Left ventricle myocardium inferior (tissue), 1 donor: ENCODE data around the gene PWWP2B. TPM values are rescaled to one million over a fixed set of nuclear protein-coding genes. Genes with fewer than 3 reads are reported as not detected.

Source experiments
- DNase-seq: peaks from one replicate; pipeline ENCODE4 v3.0.0-alpha.2; 2020
- H3K27ac ChIP-seq: fragments of 200-600 bp; replicated peaks from 2 replicates; pipeline ENCODE4 v1.8.0; 2021
- H3K27me3 ChIP-seq: fragments of 200-600 bp; 2 replicates; pipeline ENCODE4 v1.8.0; 2021; ENCODE audit warnings: low read depth
- H3K36me3 ChIP-seq: fragments of 200-600 bp; 2 replicates; pipeline ENCODE4 v1.8.0; 2021
- H3K4me1 ChIP-seq: fragments of 200-600 bp; 2 replicates; pipeline ENCODE4 v1.8.0; 2021
- H3K4me3 ChIP-seq: fragments of 200-600 bp; 2 replicates; pipeline ENCODE4 v1.8.0; 2021; ENCODE audit warnings: mild to moderate bottlenecking, moderate library complexity
- H3K9me3 ChIP-seq: fragments of 200-600 bp; replicated peaks from 2 replicates; pipeline ENCODE4 v1.8.0; 2021
- intact Hi-C: fragments of 100-400 bp; cut with micrococcal nuclease; formaldehyde crosslinking; loops from one replicate; pipeline ENCODE4 v1.11.0; 2022
- total RNA-seq: library from RNA; stranded (reverse); fragmentation: NEBNext Ultra II Directional; extraction: Animal tissue kit (Norgen Biotek cat#: 25700); gene quantifications from one replicate; pipeline ENCODE4 v1.2.1, GENCODE V29; 2021
- TF ChIP-seq, protein P1 (sequence below): fragments of 200-600 bp; IDR thresholded peaks from 2 replicates; pipeline ENCODE4 v1.8.0; 2021; ENCODE audit warnings: antibody characterized with exemption, mild to moderate bottlenecking, borderline replicate concordance
- donor health status: DM: no; HTN: yes; CAD: no; lungs with severe emphysema.

The PWWP2B gene
- total RNA-seq, 1 donor from 2014 or later = 17.2 TPM

DNA sequence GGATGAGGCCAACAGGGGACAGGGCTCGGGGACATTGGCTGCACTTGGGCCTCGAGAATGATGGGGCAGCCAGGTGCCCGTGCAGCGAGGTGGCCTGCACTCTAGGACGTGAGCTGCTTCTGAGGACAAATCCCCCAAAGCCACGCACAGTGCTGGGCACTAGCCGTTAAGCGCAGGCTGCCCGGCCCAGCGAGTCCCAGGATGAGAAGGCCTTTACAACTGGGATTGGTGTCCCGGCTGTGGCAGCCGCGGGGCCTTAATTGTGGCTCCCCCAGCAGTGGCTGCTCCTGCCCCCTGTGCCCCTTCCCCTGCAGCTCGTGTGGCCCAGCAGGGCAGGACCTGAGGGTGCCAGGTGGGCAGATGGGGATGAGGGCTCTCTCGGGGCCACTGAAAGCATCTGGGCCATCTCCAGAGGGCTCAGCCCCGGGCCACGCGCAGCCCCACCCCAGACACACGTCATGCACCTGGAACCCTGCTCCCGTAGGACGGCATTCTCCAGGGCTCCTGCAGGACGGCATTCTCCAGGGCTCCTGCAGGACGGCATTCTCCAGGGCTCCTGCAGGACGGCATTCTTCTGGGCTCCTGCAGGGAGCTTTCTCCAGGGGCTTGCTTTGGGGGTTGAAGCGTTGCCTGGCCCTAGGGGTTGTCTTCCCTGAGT is 6.6 kb downstream of the PWWP2B start:
- Histone ChIP-seq H3K36me3 (peaks cover 19% of the 10 kb centered on the region), H3K27me3 (no peaks in the 10 kb centered on the region), H3K4me1 (peaks cover 57% of the 10 kb centered on the region), H3K4me3 (no peak overlapping the region), H3K27ac (no peak overlapping the region), H3K9me3 (no peaks in the 10 kb centered on the region)
- intact Hi-C loops = no loop called here
- no peak for DNase-seq
- TF ChIP-seq, protein P1, sequence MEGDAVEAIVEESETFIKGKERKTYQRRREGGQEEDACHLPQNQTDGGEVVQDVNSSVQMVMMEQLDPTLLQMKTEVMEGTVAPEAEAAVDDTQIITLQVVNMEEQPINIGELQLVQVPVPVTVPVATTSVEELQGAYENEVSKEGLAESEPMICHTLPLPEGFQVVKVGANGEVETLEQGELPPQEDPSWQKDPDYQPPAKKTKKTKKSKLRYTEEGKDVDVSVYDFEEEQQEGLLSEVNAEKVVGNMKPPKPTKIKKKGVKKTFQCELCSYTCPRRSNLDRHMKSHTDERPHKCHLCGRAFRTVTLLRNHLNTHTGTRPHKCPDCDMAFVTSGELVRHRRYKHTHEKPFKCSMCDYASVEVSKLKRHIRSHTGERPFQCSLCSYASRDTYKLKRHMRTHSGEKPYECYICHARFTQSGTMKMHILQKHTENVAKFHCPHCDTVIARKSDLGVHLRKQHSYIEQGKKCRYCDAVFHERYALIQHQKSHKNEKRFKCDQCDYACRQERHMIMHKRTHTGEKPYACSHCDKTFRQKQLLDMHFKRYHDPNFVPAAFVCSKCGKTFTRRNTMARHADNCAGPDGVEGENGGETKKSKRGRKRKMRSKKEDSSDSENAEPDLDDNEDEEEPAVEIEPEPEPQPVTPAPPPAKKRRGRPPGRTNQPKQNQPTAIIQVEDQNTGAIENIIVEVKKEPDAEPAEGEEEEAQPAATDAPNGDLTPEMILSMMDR = no peak

DNA sequence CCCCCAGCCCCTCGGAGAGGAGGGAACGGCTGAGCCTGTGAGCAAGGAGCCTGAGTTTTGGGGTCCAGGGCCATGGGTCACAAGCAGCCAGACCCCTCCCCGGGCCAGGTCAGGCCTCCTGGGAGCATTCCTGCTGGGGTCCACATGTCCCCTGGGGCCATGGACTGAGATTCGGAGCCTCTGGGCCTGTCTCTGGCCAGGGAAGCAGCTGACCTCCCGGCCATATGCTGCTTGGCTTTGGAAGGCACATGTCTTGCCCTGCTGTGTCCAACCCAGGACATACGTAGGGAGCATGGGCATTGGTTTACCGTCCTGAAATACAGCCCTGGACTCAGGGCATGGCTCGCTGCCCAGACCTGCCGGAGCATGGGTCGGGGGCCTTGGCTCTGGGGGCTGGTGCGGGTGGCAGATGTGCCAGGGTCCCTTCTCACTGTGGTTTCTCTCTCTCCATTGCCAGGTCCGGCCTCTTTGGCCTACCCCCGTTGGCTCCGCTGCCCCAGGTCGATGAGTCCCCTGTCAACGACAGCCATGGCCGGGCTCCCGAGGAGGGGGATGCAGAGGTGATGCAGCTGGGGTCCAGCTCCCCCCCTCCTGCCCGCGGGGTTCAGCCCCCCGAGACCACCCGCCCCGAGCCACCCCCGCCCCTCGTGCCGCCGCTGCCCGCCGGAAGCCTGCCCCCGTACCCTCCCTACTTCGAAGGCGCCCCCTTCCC is 7.3 kb downstream of the PWWP2B start:
- Histone ChIP-seq H3K27me3 (no peaks in the 10 kb centered on the region), H3K4me1 (peaks cover 57% of the 10 kb centered on the region), H3K36me3 (peaks cover 19% of the 10 kb centered on the region), H3K9me3 (no peaks in the 10 kb centered on the region), H3K27ac (no peak overlapping the region), H3K4me3 (no peak overlapping the region)
- TF ChIP-seq, protein P1 = no peak
- DNase-seq = no peak
- intact Hi-C loops = no loop called here

GRCh38 chr10:132404911-132405462 is 8.0 kb downstream of the PWWP2B start:
- Histone ChIP-seq H3K27me3 (no peaks in the 10 kb centered on the region), H3K4me1 (peaks cover 53% of the 10 kb centered on the region), H3K27ac (no peak overlapping the region), H3K9me3 (no peaks in the 10 kb centered on the region), H3K4me3 (no peak overlapping the region), H3K36me3 (peaks cover 19% of the 10 kb centered on the region)
- TF ChIP-seq, protein P1 = no peak
- intact Hi-C loops = no loop called here
- no peak for DNase-seq

DNA sequence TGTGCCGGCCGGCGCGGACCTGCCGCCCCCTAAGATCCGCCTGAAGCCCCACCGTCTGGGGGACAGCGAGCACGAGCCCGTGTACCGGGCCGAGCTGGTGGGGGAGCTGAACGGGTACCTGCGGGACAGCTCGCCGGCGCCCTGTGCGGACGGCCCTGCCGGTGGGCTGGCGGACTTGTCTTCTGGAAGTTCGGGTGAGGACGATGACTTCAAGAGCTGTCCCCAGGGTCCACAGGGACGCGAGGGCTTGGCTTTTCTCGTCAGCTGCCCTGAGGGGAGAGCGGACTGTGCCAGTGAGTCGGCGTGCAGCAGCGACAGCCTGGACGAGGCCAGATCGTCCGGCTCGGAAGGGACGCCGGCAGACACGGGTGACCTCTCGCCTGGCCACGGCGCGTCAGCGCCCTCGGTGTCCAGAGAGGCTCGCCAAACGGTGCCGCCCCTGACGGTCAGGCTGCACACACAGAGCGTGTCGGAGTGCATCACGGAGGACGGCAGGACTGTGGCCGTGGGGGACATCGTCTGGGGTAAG is 8.5 kb downstream of the PWWP2B start:
- no peak overlapping the region for H3K4me3 ChIP-seq
- intact Hi-C loops = no loop called here
- peaks cover 19% of the 10 kb centered on the region for H3K36me3 ChIP-seq
- no peaks in the 10 kb centered on the region for H3K27me3 ChIP-seq
- TF ChIP-seq, protein P1 = no peak
- no peak overlapping the region for H3K27ac ChIP-seq
- H3K9me3 ChIP-seq = no peaks in the 10 kb centered on the region
- DNase-seq = no peak
- peaks cover 48% of the 10 kb centered on the region for H3K4me1 ChIP-seq

- Histone ChIP-seq H3K4me1 (peaks cover 45% of the 10 kb centered on the region), H3K27ac (peak overlapping the region; percentile 86), H3K36me3 (peaks cover 19% of the 10 kb centered on the region), H3K9me3 (no peaks in the 10 kb centered on the region), H3K4me3 (no peak overlapping the region), H3K27me3 (no peaks in the 10 kb centered on the region)
- intact Hi-C loops = no loop called here
- DNase-seq = no peak
- TF ChIP-seq, protein P1 = no peak
These were observed 9.2 kb downstream of the PWWP2B start for GRCh38 chr10:132406181-132406580.
